8988T (cell line): Measurements from ENCODE around the gene ATG10.
"Not testable (repeated sequence)": the region's sequence is repeated elsewhere in the genome, so short reads cannot be mapped to it uniquely, and the experiment has no call there.

ENCODE experiments used
- DNase-seq: peaks from one replicate; pipeline ENCODE4 v3.0.0; 2011

ATG10 gene

DNA sequence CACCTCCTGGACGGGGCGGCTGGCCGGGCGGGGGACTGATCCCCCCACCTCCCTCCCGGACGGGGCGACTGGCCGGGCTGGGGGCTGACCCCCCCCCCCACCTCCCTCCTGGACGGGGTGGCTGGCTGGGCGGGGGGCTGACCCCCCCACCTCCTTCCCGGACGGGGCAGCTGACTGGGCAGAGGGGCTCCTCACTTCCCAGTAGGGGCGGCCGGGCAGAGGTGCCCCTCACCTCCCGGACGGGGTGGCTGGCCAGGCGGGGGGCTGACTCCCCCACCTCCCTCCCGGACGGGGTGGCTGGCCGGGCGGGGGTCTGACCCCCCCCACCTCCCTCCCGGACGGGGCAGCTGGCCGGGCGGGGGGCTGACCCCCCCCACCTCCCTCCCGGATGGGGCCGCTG, 11.3 kb downstream of the ATG10 start:
- DNase-seq: not testable (repeated sequence)

DNA sequence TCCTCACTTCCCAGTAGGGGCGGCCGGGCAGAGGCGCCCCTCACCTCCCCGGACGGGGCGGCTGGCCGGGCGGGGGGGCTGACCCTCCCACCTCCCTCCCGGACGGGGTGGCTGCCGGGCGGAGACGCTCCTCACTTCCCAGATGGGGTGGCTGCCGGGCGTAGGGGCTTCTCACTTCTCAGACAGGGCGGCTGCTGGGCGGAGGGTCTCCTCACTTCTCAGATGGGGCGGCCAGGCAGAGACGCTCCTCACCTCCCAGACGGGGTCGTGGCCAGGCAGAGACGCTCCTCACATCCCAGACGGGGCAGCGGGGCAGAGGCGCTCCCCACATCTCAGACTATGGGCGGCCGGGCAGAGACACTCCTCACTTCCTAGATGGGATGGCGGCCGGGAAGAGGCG, 11.7 kb downstream of the ATG10 start:
- not testable (repeated sequence) for DNase-seq

DNA sequence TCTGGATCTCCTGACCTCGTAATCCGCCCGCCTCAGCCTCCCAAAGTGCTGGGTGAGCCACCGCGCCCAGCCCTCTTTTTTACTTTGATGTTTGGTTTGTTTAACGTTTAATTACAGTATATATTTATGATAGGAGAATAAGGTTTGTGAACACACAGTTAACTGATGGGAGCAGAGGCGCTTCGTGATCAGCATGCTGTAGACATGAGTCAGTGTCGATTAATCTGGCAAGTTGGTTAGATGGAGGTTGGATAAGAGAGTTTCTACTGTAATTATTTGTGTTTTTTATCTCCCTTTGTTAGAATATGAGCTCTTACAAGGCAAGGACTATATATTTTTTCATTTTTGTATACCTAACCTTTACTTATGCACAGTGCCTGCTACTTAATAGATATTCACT, 14.3 kb downstream of the ATG10 start:
- no peak for DNase-seq

DNA sequence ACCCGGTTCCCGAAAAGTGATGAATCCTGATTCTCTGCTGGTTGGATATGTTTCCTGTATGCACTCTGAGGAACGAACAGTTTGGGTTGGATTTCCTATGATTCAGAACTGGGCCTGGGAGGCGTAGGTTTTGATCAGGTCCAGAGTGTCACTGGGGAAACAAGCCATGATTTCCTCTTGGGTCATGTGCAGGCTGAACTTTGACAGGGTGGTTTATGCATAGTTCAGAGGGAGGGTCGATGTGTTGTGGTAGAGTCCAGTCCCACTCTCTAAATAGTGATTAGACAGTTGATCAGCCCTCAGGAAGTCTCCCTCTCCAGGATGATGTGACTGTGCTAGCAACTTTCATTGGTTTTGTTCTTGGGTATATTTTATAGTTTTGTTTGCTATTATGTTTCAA, 17.4 kb downstream of the ATG10 start:
- no peak for DNase-seq

DNA sequence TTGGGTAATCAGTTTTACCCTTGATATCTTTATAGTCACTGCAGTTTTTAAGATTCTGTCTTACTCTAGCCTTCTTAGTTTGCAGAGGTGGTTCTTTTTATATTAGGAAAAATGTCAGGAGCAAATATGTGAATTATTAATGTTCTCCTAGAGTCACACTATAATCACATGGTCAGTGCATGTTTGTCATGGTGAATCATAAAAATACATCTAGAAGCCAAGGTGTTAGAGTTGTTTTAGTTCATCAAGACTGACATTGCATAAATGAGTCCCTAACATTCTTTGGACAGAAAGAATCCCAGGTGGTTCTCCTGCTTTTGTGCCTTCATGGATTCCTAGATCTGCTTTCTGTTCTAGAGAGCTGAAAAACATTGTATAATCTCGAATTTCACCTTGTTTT, 22.9 kb downstream of the ATG10 start:
- no peak for DNase-seq

DNA sequence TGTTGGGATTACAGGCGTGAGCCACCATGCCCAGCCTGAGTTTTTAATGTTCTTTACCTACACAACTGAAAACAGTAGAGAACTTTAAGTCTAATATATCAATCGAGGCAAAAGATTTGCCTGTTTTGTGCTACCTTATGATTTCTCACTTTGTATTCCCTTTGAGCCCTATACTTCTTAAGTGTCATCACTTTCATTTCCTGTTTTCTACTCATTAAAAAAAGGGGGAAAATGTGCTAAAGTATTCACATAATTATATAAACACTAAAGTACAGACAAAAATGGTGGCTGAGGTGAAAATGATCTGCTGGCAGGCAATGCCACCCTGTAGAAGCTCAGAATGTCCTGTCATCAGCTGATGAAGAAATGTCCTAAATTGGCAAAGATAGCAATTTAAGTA, 23.6 kb downstream of the ATG10 start:
- no peak for DNase-seq

DNA sequence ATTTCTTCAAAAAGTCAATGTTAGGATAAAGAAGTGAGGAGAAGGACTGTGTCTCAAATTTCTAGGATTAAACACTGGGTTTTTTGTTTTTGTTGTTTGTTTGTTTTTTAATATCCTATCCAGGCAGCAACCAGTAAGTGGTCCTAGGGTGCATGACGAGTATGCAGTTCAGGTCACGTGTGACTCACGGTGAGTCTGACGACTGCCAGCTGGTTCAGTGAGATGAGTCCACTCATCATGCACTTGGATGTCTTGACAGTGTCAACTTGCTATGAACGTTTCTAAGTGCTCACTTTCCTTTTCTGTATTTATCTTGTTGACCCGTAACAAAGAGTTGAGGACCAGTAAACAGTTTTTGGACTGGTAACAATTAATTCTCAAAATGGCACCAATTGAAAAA, 32.7 kb downstream of the ATG10 start:
- DNase-seq: no peak

DNA sequence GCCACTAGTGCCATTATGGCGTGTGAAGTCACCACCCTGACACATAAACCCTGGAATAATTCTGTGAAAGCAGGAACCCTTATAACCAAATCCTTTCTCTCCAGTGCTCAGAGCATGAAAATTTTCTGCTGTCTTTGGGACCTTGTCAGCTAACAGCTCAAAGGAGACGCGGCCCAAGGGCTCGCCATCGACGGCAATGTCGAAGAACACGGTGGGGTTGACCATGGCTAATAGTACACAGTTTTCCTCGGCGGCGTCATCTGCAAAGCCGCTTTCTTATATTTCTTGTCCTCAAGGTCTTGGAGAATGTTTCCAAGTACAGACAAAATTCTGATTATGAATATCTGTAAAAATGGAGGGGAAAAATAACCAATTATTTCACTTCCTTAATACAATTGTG, 38.0 kb downstream of the ATG10 start:
- DNase-seq: not testable (repeated sequence)

DNA sequence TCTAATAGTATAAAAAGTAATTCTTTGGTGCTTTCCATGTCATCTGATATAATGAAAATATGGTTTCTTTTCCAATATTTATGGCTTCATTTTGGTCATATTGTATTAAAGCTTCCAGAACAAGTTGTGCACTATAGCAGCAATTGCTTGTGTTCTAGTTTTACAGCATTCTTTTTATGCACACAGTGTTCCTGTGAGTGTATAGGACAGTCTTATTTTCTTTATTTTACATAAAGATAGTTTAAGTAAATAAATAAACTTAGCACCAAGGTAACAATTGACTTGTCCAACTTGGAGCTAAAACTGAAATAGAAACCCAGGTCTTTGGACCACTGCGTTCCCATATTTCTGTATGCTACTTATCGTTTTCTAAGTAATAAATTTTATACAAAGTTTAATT, 38.9 kb downstream of the ATG10 start:
- DNase-seq: no peak

DNA sequence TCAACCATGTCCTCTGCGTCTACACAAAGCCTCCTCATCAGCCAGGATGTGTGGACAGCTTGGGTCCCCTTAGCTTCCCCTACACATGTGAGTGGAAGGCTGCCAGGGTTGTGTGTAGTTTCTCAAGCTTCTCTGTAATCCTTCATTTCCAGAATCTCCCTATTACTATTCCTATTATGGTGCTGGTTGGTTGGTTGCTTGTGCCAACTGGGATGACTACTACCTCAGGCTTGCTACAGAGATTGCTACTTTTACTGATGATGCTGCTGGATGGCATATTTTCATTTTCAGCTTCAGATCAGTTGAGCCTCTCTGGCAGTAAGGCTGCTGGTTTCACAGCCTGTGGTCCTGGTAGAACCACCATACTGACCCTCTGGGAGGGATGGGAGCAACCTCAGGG, 39.9 kb downstream of the ATG10 start:
- DNase-seq: no peak

DNA sequence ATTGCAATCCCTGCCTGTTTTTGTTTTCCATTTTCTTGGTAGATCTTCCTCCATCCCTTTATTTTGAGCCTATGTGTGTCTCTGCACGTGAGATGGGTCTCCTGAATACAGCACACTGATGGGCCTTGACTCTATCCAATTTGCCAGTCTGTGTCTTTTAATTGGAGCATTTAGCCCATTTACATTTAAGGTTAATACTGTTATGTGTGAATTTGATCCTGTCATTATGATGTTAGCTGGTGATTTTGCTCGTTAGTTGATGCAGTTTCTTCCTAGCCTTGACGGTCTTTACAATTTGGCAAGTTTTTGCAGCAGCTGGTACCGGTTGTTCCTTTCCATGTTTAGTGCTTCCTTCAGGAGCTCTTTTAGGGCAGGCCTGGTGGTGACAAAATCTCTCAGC, 42.8 kb downstream of the ATG10 start:
- DNase-seq: not testable (repeated sequence)

DNA sequence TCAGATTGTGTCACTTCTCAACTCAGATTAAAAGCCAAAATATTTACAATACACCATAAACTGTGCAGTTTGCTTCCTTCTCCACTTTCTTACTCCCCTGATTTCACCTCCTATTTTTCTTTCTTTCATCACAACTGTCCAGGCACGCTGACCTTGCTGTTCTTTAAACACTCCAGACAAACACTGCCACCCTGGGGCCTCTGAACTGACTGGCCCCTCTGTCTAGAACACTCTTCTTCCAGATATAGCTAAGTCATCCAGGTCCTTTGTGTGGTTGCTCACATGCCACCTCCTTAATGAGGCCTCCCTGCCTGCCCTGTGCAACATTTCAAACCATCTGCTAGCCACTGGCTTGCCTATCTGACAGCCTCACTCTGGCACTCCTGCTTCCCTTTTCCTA, 46.6 kb downstream of the ATG10 start:
- no peak for DNase-seq

DNA sequence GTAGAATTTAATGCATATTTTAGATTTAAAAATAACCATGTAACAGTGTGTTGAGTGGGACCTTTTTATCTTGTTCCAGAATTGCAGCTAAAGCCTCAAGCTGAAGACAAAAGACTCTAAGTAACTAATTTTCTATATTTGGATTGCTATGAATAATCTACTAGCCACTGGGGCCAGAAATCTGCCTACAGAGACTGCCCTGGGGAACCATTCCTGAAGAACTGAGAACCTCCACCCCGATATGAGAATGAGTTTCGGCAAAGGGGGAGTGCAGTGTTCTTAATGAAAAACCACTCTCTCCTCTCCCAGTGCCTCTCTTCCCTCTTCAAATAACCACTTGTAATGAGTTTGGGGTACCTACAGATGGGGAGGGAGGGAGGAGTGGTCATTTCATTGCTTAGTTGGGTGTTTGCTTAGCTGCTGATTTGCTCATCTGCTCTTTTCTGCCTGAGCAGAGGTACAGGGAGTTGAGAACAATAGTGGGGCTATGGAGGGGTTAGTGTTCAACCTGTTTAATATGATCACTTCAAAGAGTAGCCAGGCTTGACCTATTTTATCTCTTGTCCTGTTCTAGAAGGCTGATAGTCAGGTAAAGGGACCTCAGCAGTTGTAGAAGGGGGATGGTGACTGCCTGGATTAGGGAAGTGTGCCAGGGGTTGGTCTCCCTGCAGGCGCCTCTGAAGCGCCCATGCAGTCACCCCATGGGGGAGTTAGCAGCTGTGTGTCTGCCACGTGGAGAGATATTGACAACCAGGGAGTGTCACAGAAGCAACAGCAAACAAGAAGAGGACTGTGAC, 47.7 kb downstream of the ATG10 start:
- DNase-seq: no peak

DNA sequence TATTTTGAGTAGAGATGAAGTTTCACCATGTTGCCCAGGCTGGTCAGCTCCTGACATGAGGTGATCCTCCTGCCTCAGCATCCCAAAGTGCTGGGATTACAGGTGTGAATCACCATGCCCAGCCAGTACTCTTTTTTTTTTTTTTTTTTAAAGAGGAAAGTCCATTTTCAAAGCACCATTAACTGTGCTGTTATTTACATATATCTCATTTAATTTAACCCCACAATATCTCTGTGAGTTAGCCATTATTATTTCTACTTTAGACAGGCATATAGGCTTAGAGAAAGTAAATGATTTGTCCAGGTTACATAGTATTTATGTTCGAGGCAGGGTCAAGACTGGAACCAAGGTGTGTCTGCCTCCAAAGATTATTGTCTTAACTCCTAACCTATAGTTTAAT, 50.7 kb downstream of the ATG10 start:
- no peak for DNase-seq

DNA sequence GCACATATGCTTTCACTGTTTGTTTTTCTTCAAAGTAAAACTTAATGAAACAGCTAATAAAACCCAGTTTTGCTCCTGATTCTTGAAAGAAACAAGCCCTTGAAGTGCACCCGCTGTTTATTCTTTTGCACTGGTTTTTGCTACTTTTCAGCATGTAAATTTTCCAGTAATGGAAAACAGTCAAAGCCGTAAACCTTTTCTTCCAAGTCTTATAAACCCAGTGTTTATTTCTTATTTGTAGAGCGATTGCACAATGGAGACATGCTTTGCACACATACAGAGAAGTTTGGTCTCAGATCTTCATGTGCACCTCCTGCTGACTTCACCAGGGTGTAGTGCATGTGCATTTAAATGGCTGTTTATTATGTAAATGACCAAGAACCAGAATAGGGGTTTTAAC, 51.8 kb downstream of the ATG10 start:
- no peak for DNase-seq

DNA sequence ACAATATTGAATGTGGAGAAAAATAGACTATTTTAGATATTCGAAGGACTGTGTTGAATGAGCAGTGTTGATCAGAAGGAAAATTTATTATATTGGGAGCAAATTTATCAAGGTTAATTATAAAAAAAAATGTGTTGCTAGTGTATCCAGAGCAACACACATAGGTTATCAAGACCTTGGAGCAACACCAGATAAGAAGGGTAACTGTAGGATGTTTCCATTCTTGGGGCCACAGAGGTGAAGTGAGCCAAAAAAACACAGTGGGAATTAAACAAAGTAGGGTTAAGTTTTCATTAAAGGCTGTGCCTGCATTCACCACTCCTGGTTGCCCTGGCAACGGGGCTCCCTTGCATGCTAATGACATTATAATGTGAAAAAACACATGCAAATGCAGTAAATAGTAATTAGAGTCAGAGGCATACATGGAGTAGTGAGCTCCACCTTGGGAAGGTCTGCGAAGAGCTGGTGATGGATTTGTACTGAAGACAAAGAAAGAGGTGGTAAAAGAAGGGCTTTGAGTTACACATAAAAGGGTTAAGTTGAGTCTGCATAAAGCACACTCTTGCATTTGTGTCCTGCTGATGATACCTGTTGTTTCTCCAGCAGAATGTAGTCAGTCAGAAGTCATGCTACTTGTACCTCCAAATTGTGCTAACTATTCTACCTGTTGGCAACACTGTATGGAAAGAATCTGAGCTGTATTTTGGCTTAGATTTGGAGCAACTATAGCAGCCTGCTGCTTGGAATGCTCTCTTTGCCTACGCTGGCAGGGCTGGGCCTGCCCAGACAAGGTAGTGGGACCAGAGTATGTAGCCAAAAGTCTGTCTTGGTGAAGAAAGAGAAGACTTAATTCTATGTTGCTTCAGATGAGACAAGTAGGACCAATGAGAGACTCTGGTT, 59.6 kb downstream of the ATG10 start:
- DNase-seq: no peak

DNA sequence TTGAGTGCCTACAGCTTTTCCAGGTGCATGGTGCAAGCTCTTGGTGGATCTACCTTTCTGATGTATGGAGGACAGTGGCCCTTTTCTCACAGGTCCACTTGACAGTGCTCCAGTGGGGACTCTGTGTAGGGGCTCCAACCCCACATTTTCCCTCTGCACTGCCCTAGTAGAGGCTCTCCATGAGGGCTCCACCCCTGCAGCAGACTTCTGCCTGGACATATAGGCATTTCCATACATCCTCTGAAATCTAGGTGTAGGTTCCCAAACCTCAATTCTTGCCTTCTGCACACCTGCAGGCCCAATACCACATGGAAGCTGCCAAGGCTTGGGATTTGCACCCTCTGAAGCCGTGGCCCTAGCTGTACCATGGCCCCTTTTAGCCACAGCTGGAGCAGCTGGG, 71.1 kb downstream of the ATG10 start:
- DNase-seq: not testable (repeated sequence)

DNA sequence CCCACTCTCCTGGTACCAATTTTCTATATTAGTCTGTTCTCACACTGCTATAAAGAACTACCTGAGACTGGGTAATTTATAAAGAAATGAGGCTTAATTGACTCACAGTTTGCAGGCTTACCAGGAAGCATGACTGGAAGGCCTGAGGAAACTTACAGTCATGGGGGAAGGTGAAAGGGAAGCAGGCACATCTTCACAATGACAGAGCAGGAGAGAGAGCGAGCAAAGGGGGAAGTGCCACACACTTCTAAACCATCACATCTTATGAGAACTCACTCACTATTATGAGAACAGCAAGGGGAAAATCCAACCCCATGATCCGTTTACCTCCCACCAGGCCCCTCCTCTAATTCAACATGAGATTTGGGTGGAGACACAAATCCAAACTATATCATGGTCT, 72.2 kb downstream of the ATG10 start:
- no peak for DNase-seq

DNA sequence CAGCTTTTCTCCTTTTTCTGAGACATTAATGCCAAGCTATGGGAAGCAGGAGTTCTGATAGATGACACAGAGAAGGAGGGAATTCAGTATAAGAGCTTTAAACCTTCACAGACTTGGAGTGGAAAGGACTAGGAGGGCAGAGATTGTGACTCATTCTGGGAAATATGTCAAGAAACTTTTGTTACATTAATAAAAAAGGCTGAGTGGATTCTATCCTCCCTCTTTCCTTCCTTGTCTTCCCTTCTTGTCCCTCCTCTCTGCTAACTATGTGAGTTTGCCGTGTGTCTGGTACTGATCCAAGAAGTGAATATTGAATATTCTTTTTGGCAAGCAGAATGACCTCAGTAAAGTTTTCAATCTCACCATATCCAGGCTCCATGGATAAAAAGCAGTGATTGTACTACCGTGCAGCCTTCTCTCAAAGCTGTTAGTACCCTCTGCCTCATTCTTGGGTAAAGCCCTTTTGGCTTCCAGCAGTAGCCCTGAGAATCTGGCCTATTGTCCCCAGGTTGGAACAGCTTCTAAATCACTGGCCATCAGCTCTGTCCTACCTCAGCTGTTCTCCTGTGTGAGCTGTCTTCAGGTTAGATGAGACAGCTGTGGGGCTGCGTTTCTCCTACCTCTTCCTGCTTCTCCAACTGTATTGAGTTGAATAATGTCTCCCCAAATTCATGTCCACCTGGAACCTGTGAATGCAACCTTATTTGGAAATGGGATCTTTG, 73.9 kb downstream of the ATG10 start:
- DNase-seq: no peak

DNA sequence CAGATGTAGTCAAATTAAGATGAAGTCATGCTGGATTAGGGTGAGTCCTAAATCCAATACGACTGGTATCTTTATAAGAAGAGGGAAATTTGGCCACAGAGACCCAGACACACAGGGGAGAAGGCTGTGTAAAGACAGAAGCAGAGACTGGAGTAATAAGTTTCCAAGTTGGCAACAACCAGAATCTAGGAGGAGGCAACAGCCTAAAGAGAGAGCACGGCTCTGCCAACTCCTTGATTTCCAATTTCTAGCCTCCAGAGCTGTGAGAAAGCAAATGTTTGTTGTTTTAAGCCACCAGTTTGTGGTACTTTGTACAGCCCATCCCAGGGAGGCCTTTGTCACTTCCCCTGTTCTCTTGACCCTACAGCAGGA, 74.4 kb downstream of the ATG10 start:
- DNase-seq: no peak

DNA sequence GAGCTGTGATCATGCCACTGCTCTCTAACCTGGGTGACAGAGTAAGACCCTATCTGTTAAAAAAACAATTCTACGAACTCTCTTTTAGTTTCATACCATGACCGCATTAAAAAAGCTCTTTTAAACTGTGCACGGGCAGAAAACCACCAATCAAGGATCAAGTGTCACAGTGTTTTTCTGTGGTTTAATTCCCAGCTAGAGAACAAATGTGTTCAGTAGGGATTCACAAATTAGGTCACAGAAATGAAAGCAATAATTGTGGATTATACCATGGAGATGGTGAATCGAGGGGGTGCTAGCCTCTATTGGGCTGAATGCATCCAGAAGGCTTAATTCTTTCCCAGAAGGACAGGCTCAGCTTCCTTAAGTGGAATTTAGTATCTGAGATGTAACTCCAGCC, 79.1 kb downstream of the ATG10 start:
- DNase-seq: no peak

DNA sequence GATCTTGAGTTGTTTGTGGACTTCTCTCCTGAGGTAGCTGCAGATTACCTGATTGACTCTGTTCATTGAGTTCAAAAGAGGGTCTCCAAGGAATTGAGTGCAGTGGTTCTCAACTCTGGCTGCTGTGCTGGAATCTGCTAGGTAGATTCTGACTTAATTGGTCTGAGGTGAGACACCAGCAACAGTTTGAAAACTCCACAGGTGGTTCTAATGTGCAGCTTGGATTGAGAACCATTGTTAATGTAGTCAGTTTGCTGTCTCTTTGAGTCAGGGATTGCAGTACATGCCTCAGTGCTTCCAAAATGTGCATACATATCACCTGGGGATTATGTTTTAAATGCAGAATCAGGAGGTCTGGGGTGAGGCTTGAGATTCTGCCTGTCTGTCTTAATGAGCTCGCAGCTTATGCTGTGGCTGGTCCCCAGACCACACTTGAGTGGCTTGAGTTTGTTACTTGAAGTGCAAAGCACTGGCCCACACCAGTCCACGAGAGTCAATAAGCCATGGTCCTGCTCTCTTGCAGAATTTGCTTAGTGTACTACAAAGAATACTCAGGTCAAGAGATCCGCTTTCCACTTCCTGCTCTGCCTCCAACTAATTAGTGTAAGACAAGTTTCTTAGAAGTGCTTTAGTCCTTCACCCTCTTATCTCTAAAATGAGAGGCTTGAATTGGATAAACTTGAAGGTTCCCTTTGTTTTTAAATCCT, 82.3 kb downstream of the ATG10 start:
- no peak for DNase-seq

DNA sequence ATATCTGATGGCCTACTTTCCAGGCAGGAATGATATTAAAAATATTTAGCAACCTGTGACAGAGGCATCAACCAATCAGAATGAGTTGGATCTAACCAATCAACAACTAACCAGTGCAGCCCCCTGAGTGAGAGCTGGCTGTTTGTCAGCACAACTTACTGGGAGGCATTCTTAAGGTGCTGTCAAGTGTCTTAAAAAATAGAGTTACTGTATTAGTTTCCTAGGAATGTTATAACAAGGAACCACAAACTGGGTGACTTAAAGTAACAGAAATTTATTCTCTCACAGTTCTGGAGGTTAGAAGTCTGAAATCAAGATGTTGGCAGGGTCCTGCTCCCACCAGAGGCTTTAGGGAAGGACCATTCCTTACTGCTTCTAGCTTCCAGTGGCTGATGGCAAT, 85.2 kb downstream of the ATG10 start:
- no peak for DNase-seq
